ENCODE measurements around the gene MRPS27. TPM values are rescaled to one million over a fixed set of nuclear protein-coding genes. Genes with fewer than 3 reads are reported as not detected.
A peak's percentile ranks its signal among the peaks of the same experiment; 100 is the strongest.
"Not testable (repeated sequence)": the region's sequence is repeated elsewhere in the genome, so short reads cannot be mapped to it uniquely, and the experiment has no call there.

Gene MRPS27
- total RNA-seq, 1 donor = 83.6 TPM

DNA sequence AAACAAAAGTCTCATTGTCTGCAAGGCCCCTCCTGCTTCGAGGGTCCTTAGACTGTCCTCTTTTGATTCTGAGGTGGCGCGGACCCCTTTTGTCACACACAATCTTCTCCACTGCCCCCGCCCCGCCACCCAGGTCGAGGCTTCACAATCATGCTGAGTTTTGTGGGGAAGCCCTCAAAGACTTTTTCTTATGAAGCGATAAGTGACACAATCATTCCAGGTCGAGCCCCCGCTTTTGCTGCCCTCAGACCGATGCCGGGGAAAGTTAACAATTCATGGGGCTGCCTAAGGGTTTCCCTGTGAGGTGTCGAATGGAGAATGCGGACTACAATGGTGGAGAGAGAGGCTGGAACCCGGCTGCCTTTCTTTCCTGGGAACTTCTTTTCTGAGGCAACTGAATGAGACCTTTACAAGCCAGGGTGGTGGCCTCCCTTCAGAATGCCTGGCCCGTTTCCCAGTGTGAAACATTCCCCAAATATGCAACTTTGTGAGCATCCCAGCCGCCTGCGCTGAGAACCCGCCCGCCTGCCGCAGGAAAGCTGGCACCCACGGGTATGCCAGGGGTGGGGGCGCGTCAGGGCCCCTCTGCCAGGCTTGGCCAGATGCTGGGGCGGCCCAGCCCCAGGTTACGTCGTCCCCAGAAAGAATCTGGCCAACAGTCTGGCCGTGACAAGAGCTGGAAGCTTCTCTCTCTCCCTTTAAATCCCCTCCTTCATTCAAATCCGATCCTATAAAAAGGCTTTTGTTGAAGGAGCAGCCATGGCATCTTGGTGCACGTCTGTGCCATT is 140.8 kb downstream of the MRPS27 start:
- DNase-seq (ENCODE audit: low read depth) = peak; percentile 96
- TF ChIP-seq CTCF (IDR thresholded peaks at IDR 0.05; ENCODE audit: insufficient read depth, low read length) = no peak
- H3K4me3 ChIP-seq (ENCODE audit: low read depth, low read length) = peak overlapping the region; percentile 58

DNA sequence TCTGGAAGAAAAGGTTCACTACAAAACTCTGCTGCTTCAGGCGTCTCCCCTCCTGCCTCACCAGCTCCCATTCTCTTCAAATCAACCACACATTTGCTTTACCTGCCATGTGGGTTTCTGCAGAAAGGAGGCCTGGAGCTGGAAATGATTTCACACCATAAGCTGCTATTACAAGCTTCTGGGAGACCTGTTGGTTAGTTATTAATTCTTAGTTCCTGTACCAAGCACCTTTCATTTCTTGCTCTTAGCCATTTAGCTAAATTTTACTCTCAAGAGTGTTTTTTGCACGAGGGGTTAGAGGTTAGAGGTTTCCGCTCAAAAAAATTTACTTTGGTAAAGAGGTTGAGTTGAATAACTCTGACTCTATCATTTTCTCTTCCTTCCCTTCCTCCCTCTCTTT is 142.5 kb downstream of the MRPS27 start:
- no peak for TF ChIP-seq CTCF (IDR thresholded peaks at IDR 0.05; ENCODE audit: insufficient read depth, low read length)
- DNase-seq (ENCODE audit: low read depth) = no peak

GRCh38 chr5:72172786-72173185 is 147.3 kb downstream of the MRPS27 start:
- no peak for TF ChIP-seq CTCF (IDR thresholded peaks at IDR 0.05; ENCODE audit: insufficient read depth, low read length)
- DNase-seq (ENCODE audit: low read depth) = no peak
- H3K4me3 ChIP-seq (ENCODE audit: low read depth, low read length) = no peak overlapping the region

More for the DNA sequence above, 142.5 kb downstream of the MRPS27 start:
- no peak overlapping the region for H3K4me3 ChIP-seq (ENCODE audit: low read depth, low read length)

GRCh38 chr5:72171667-72172066 is 148.4 kb downstream of the MRPS27 start:
- no peak for DNase-seq (ENCODE audit: low read depth)
- TF ChIP-seq CTCF (IDR thresholded peaks at IDR 0.05; ENCODE audit: insufficient read depth, low read length) = no peak
- H3K4me3 ChIP-seq (ENCODE audit: low read depth, low read length) = no peak overlapping the region

GRCh38 chr5:72171181-72171580 is 148.9 kb downstream of the MRPS27 start:
- not testable (repeated sequence) for H3K4me3 ChIP-seq (ENCODE audit: low read depth, low read length); DNase-seq (ENCODE audit: low read depth)

- no peak overlapping the region for H3K4me3 ChIP-seq (ENCODE audit: low read depth, low read length)
- peak; percentile 84 for DNase-seq (ENCODE audit: low read depth)
- TF ChIP-seq CTCF (IDR thresholded peaks at IDR 0.05; ENCODE audit: insufficient read depth, low read length) = no peak
Measured at GRCh38 chr5:72170101-72170500, 149.9 kb downstream of the MRPS27 start.

Small RNA genes within 50 kb of the gene (small RNA-seq; reads per million reads assigned to genes)
- gene MIR4803 (2.7 reads per million, percentile 77 among the genes with 10 or more reads in this experiment), gene RN7SL153P (not detected)

Other genes with a start within 250 kb of the MRPS27 start
- 130 and 401 TPM in 2 replicates for gene MAP1B, start 212.8 kb downstream of the MRPS27 start, total RNA-seq (ENCODE audit: low replicate concordance)
- 13.1 and 13.6 TPM in 2 replicates for gene PTCD2, start 133 bp upstream of the MRPS27 start, total RNA-seq (ENCODE audit: low replicate concordance)
- gene ZNF366, start 187.2 kb upstream of the MRPS27 start, total RNA-seq (ENCODE audit: low replicate concordance) = not detected in 2 replicates

Measured in fibroblast of the aortic adventitia (primary cell).